Left ventricle myocardium inferior (tissue), 1 donor: ENCODE results near the gene COL25A1. TPM values are rescaled to one million over a fixed set of nuclear protein-coding genes. Genes with fewer than 3 reads are reported as not detected.
A peak's percentile ranks its signal among the peaks of the same experiment; 100 is the strongest.

Experiments
- DNase-seq: peaks from one replicate; pipeline ENCODE4 v3.0.0-alpha.2; 2020
- H3K27ac ChIP-seq: fragments of 200-600 bp; replicated peaks from 2 replicates; pipeline ENCODE4 v1.8.0; 2021
- H3K27me3 ChIP-seq: fragments of 200-600 bp; 2 replicates; pipeline ENCODE4 v1.8.0; 2021; ENCODE audit warnings: low read depth
- H3K36me3 ChIP-seq: fragments of 200-600 bp; 2 replicates; pipeline ENCODE4 v1.8.0; 2021
- H3K4me1 ChIP-seq: fragments of 200-600 bp; 2 replicates; pipeline ENCODE4 v1.8.0; 2021
- H3K4me3 ChIP-seq: fragments of 200-600 bp; 2 replicates; pipeline ENCODE4 v1.8.0; 2021; ENCODE audit warnings: mild to moderate bottlenecking, moderate library complexity
- H3K9me3 ChIP-seq: fragments of 200-600 bp; replicated peaks from 2 replicates; pipeline ENCODE4 v1.8.0; 2021
- CTCF ChIP-seq: fragments of 200-600 bp; IDR thresholded peaks from 2 replicates; pipeline ENCODE4 v1.8.0; 2021; ENCODE audit warnings: antibody characterized with exemption, mild to moderate bottlenecking, borderline replicate concordance
- intact Hi-C: fragments of 100-400 bp; cut with micrococcal nuclease; formaldehyde crosslinking; loops from one replicate; pipeline ENCODE4 v1.11.0; 2022
- total RNA-seq: library from RNA; stranded (reverse); fragmentation: NEBNext Ultra II Directional; extraction: Animal tissue kit (Norgen Biotek cat#: 25700); gene quantifications from one replicate; pipeline ENCODE4 v1.2.1, GENCODE V29; 2021
- donor health status: DM: no; HTN: yes; CAD: no; lungs with severe emphysema.

Gene COL25A1
- total RNA-seq, 1 donor from 2014 or later, result 0.77 TPM

GRCh38 chr4:109296527-109296926, 5.9 kb downstream of the COL25A1 start:
- Histone ChIP-seq H3K4me1 (peaks cover 1% of the 10 kb centered on the region), H3K27ac (no peak overlapping the region), H3K36me3 (no peaks in the 10 kb centered on the region), H3K27me3 (peaks cover 30% of the 10 kb centered on the region), H3K9me3 (no peaks in the 10 kb centered on the region), H3K4me3 (no peak overlapping the region)
- DNase-seq, result no peak
- TF ChIP-seq CTCF, result no peak
- intact Hi-C loops, result no loop called here

GRCh38 chr4:109295081-109295480, 7.4 kb downstream of the COL25A1 start:
- H3K9me3 ChIP-seq, result no peaks in the 10 kb centered on the region
- no peaks in the 10 kb centered on the region for H3K36me3 ChIP-seq
- no peak overlapping the region for H3K4me3 ChIP-seq
- no peak overlapping the region for H3K27ac ChIP-seq
- TF ChIP-seq CTCF, result no peak
- intact Hi-C loops, result no loop called here
- H3K27me3 ChIP-seq, result peaks cover 16% of the 10 kb centered on the region
- no peaks in the 10 kb centered on the region for H3K4me1 ChIP-seq
- no peak for DNase-seq

- Histone ChIP-seq H3K4me1 (no peaks in the 10 kb centered on the region), H3K27me3 (peaks cover 10% of the 10 kb centered on the region), H3K36me3 (no peaks in the 10 kb centered on the region), H3K27ac (no peak overlapping the region), H3K9me3 (no peaks in the 10 kb centered on the region), H3K4me3 (no peak overlapping the region)
- DNase-seq, result no peak
- intact Hi-C loops, result no loop called here
- no peak for TF ChIP-seq CTCF
These were observed 7.9 kb downstream of the COL25A1 start for GRCh38 chr4:109294468-109295020.

- Histone ChIP-seq H3K36me3 (no peaks in the 10 kb centered on the region), H3K4me1 (no peaks in the 10 kb centered on the region), H3K9me3 (no peaks in the 10 kb centered on the region), H3K4me3 (no peak overlapping the region), H3K27ac (no peak overlapping the region), H3K27me3 (peaks cover 5% of the 10 kb centered on the region)
- peak; percentile 41 for TF ChIP-seq CTCF
- DNase-seq, result no peak
- intact Hi-C loops, result no loop called here
These were observed 8.5 kb downstream of the COL25A1 start for GRCh38 chr4:109294006-109294405.

GRCh38 chr4:109291707-109292238, 10.7 kb downstream of the COL25A1 start:
- Histone ChIP-seq H3K4me1 (no peaks in the 10 kb centered on the region), H3K36me3 (no peaks in the 10 kb centered on the region), H3K9me3 (no peaks in the 10 kb centered on the region), H3K4me3 (no peak overlapping the region), H3K27me3 (no peaks in the 10 kb centered on the region), H3K27ac (no peak overlapping the region)
- intact Hi-C loops, result no loop called here
- TF ChIP-seq CTCF, result no peak
- DNase-seq, result no peak
